ENCODE results near the gene NEDD4.

- TF ChIP-seq CTCF (IDR thresholded peaks at IDR 0.05) (no peak), POLR2A (IDR thresholded peaks at IDR 0.05) (no peak)
These were observed 136.8 kb downstream of the NEDD4 start for GRCh38 chr15:55856506-55857164.

Data from lower leg skin (tissue), 3 donors.